DMS53 treated with DMSO at 0.1 percent for 48 hours (cell line): ENCODE data around the gene ZNF146.
"Not testable (repeated sequence)": the region's sequence is repeated elsewhere in the genome, so short reads cannot be mapped to it uniquely, and the experiment has no call there.

Experiments used
- DNase-seq: peaks from one replicate; lab custom pipeline; 2025; ENCODE audit not compliant: unreplicated experiment; lab: John Stamatoyannopoulos, UW

ZNF146 gene

DNA sequence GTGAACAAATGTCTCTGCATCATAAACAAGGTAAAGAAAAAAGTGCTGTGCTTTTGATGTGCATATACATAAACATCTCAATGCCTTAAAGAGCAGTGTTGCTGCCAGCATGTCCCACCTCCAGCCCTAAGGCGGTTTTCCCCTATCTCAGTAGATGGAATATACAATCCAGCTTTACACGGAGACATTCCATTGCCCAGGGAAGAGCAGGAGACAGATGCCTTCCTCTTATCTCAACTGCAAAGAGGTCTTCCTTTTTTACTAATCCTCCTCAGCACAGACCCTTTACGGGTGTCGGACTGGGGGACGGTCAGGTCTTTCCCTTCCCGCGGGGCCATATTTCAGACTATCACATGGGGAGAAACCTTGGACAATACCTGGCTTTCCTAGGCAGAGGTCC lies 18.7 kb downstream of the ZNF146 start:
- not testable (repeated sequence) for DNase-seq

DNA sequence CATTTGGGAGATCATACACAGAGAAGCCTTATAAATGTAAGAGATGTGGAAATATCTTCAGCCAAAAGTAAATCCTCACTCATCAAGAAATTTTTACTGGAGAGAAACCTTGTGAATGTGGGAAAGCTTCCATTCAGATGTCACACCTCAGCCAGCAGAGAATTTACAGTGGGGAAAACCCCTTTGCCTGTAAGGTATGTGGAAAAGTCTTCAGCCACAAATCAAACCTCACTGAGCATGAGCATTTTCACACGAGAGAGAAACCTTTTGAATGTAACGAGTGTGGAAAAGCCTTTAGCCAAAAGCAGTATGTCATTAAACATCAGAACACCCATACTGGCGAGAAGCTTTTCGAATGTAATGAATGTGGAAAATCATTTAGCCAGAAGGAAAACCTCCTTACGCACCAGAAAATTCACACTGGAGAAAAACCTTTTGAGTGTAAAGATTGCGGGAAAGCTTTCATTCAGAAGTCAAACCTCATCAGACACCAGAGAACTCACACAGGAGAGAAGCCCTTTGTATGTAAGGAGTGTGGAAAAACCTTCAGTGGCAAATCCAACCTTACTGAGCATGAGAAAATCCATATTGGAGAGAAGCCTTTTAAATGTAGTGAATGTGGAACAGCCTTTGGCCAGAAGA lies 21.5 kb downstream of the ZNF146 start:
- DNase-seq: no peak

DNA sequence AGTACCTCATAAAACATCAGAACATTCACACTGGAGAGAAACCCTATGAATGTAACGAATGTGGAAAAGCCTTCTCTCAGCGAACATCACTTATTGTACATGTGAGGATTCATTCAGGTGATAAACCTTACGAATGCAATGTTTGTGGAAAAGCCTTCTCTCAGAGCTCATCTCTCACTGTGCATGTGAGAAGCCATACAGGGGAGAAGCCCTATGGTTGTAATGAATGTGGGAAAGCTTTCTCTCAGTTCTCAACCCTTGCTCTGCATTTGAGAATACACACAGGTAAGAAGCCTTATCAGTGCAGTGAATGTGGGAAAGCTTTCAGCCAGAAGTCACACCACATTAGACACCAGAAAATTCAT lies 22.0 kb downstream of the ZNF146 start:
- no peak for DNase-seq

DNA sequence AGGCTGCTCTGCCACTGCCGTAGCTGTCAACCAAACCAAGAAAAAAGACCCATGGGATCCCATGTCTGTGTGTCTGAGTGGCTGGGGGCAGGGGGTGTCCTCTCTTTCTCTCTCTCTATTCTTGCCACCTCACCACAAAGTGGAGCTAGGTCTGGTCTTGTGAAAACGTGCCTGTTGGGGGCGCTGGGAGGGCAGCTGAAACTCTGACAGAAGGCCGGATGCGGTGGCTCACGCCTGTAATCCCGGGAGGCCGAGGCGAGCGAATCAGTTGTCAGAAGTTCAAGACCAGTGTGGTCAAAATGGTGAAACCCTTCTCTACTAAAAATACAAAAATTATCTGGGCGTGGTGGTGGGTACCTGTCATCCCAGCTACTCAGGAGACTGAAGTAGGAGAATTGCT lies 29.2 kb downstream of the ZNF146 start:
- DNase-seq: no peak

DNA sequence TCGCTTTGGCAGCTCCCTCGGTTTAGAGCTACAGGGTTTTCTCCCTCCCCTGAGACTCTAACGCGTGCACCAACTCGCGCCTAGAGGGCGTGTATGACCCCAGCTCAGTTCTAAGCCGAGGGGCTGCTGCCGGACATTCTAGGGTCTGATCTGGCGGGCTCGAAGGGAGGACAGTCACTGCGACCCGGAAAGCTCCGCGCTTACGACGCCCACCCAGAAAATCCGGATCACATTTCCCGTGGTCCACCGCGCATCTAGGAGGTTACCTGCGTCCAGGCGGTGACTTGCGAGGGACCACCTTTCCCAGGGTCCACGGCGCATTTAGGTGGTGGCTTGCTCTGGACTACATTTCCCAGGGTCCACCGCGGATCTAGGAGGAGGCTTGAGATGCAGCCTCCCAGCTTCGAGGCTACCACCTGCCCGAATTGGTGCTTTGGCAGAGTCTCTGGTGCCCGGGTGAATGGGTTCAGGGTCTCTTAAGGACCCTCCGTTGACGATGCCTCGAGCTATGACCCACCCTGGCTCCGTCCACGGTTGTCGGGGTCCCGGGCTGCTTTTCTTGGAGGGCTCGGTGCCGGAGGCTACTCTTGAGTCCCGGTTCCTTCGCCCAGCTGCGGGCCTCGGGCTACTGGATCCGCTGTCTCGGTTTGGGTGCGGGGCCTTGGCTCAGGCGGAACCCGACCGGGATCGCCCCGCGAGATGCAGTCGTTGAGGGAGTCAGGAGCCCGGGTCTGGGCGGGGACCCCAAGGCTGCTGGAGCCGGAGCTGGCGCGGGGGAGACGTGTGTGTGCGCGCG lies 30.5 kb downstream of the ZNF146 start:
- no peak for DNase-seq

DNA sequence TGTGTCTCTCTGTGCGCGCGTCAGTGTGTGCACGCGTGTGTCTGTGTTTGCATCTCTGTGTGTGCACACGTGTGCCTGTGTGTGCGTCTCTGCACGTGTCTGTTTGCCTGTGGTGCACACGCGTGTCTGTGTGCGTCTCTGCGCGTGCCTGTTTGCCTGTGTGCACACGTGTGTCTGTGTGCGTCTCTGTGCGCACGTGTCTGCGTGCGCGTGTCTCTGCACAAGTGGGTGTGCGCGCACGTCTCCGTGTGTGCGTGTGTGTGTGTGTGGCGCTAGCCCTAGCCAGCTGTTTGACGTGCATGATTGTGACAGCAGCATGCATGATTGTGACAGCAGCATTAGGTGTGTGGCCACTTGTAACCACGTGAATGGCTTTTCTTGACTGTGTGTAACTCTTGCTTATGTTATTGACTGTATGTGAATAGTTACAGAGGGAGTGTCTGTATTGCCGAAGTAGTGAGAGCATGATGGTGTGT lies 31.1 kb downstream of the ZNF146 start:
- DNase-seq: no peak

DNA sequence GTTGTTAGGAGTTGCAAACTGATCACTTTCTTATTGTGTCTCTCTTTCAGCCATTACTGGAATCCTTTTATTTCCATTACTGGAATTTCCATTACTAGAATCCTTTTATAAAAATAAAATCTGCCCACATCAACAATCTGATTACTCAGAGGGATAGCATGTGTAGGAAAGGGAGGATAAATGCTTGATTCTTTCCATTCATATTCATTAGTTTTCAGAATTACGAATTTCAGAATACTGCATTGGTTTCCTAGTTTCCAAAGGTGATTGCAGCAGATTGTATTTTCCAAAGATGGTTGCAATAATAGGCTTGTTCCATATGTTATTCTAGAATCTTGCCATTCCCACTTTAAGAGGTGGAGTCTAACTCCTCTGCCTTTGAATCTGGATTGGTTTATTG lies 37.1 kb downstream of the ZNF146 start:
- no peak for DNase-seq

DNA sequence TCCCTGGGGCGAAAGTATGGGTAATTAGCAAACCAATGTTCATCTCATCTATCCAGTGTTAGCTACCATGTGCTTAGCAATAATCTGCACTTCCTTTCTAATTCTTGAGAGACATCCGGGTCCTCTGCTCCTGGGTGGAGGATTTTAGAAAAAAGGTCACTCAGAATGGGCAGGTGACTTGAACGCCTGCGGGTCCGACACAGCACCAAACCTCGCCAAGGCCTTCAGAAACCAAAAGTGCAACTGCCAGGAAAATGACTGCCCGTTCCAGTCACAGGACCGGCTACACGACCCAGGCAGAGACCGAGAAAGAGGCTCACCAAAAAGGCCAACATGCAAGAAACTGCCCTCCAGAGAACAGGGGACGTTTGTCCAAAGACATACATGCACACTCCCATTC lies 39.9 kb downstream of the ZNF146 start:
- DNase-seq: no peak

DNA sequence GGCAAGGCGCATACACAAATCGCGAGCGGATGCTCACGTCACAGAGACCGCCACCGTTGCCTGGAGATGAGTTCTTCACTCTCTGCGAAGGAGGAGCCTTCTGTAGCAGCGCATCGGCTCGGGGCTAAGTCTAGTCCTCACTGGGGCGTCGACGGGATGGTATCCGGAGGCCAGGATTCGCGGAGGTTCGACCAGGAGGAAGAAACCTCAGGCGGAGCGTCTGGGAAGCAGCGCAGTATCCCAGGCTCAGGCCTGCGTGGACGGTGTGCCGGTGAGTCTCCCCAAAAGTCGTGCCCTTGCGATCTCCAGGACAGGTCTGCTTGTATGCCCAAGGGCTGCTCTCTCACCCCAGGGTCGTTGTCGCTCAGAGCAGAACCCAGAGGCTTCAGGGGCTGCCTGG lies 40.4 kb downstream of the ZNF146 start:
- DNase-seq: no peak

DNA sequence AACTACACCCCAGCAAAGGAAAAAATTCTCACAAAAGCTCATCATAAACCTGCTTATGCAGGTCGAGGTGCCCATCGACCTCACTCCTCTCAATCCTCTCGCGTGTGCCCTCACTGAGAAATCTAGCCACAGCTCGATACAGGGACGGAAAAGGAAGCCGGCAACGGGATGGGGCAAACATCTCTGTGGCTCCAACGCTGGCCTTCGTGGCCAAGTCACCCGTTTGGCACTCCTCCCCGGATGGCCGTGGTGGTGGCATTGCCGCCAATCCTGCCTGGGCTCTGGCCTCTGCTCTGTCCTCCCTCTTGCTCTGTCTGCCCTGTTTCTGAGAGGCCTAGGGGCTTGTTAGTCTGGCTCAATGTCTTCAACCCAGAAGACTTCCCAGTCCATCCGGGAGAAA lies 41.2 kb downstream of the ZNF146 start:
- no peak for DNase-seq

DNA sequence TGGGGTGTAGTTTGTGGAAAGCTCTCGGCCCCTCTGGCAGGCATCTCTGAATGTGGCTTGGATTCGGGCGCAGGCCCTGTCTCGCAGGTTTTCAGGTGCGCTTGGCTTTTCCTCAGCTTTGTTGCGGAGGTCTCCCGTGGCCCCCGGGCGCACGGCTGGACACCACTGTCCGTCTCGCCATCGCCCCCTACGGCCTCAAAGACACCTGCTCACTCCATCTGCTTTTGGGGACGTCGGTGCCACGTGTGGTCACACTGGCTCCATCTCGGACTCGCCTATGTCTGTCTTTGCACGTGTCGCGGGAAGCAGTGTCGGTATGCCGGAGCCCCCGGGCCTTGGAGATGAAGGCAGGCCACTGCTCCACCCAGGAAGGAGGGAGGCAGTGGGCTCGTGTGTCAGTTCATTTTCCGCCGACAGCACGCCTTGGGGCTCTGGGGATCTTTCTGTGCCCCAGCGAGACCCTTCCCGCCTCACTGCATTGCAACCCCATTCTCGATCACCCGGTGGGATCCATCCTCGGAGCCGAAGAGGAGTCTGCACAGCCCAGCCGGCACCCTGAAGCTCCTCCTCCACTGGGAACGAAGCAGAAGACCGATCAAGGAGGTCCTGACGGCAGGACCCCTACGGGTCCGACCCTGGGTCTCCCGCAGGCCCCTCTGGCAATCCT lies 42.1 kb downstream of the ZNF146 start:
- no peak for DNase-seq

DNA sequence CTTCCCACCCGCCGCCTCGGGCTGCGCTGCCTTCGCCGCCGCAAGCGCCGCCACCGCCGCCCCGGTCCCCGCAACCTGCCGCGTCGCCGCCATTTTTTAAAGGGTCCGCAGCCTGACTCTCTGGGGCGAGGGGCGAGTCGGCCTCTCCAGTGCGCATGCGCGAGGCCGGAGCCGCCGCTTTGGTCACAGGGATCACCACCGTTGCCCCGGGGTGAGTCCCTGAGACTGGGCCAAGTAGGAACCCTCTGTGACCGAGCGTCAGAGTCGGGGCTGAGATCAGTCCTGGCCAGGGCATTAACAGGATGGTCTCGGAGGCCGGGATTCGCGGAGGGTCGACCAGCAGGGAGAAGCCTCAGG lies 42.6 kb downstream of the ZNF146 start:
- DNase-seq: no peak

DNA sequence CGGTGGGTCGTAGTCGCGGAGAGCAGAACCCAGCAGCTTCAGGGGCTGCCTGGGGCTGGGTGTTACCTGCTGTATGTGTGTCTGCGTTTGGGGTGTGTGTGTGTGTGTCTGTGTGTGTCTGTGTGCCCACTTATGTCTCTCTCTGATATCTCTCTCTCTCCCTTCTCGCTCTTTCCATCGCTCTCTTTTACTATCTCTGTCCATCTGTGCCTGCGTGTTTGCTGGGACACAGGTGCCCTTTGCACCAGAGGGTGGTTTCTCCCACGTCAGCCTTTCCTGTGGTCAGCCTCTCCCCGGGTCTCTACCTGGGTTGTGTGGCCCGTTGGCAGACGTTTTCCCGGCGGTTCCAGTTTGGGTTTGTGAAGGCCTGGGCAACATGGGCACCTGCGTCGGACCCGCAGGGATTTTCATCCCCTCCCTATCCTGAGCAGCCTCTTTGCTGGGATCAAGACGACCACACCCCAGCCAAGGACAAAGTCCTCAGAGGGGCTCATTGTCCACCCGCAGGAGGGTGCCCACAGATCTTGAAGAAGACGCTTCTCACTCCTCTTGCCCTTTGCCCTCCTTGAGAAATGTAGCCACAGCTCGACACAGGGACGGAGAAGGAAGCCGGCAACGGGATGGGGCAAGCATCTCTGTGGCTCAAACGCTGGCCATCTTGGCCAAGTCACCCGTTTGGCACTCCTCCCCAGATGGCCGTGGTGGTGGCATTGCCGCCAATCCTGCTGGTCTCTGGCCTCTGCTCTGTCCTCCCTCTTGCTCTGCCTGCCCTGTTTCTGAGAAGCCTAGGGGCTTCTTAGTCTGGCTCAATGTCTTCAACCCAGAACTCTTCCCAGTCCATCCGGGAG lies 43.3 kb downstream of the ZNF146 start:
- no peak for DNase-seq

DNA sequence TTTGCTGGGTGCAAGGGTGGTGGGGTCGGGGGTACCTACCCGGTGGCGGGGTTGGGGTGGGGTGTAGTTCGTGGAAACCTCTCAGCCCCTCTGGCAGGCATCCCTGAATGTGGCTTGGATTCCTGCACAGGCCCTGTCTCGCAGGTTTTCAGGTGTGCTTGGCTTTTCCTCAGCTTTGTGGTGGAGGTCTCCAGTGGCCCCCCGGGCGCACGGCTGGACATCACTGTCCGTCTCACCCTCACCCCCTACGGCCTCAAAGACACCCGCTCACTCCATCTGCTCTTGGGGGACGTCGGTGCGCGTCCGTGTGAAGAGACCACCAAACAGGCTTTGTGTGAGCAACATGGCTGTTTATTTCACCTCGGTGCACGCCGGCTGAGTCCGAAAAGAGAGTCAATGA lies 44.3 kb downstream of the ZNF146 start:
- DNase-seq: no peak

DNA sequence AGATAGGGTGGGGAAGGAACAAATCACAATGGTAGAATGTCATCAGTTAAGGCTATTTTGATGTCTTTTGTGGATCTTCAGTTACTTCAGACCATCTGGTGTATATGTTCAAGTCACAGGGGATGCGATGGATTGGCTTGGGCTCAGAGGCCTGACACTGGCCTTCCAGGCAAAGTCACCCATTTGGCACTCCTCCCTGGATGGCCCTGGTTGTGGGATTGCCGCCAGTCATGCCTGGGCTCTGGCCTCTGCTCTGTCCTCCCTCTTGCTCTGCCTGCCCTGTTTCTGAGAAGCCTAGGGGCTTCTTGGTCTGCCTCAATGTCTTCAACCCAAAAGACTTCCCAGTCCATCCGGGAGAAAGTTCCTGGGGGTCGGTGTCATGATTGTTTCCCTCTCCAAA lies 50.2 kb downstream of the ZNF146 start:
- no peak for DNase-seq

DNA sequence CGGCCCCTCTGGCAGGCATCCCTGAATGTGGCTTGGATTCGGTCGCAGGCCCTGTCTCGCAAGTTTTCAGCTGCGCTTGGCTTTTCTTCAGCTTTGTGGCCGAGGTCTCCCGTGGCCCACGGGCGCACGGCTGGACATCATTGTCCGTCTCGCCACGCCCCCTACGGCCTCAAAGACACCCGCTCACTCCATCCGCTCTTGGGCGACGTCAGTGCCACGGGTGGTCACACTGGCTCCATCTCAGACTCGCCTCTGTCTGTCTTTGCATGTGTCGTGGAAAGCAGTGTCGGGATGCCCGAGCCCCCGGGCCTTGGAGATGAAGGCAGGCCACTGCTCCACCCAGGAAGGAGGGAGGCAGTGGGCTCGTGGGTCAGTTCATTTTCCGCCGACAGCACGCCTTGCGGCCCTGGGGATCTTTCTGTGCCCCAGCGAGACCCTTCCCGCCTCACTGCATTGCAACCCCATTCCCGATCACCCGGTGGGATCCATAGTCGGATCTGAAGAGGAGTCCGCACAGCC lies 51.0 kb downstream of the ZNF146 start:
- DNase-seq: no peak

DNA sequence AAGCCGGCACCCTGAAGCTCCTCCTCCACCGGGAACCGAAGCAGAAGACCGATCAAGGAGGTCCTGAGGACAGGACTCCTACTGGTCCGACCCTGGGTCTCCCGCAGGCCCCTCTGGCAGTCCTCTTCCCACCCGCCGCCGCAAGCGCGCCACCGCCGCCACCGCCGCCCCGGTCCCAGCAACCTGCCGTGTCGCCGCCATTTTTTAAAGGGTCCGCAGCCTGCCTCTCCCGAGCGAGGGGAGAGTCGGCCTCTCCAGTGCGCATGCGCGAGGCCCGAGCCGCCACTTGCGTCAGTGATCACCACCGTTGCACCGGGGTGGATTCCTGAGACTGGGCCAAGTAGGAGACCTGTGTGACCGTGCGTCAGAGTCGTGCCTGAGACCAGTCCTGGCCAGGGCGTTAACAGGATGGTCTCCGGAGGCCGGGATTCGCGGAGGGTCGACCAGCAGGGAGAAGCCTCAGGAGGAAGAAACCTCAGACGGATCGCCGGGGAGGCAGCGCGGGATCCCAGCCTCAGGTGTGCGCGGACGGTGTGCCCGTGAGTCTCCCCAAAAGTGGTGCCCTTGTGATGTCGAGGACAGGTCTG lies 51.6 kb downstream of the ZNF146 start:
- no peak for DNase-seq

DNA sequence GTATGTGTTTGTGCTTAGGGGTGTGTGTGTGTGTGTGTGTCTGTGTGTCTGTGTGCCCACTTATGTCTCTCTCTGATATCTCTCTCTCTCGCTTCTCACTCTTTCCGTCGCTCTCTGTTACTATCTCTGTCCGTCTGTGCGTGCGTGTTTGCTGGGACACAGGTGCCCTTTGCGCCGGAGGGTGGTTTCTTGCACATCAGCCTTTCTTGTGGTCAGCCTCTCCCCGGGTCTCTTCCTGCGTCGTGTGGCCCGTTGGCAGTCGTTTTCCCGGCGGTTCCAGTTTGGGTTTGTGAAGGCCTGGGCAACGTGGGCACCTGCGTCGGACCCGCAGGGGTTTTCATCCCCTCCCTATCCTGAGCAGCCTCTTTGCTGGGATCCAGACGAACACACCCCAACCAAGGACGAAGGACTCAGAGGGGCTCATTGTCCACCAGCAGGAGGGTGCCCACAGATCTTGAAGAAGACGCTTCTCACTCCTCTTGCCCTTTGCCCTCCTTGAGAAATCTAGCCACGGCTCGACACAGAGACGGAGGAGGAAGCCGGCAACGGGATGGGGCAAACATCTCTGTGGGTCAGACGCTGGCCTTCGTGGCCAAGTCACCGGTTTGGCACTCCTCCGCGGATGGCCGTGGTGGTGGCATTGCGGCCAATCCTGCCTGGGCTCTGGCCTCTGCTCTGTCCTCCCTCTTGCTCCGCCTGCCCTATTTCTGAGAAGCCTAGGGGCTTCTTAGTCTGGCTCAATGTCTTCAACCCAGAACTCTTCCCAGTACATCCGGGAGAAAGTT lies 52.3 kb downstream of the ZNF146 start:
- no peak for DNase-seq

DNA sequence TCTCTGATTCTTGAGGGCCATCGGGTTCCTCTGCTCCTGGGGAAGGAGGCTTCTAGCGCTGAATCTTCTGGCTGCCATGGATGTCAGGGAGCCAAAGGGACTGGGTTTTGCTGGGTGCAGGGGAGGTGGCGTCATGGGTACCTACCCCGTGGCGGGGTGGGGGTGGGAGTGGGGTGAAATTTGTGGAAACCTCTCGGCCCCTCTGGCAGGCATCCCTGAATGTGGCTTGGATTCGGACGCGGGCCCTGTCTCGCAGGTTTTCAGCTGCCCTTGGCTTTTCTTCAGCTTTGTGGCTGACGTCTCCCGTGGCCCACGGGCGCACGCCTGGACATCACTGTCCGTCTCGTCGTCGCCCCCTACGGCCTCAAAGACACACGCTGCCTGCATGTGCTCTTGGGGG lies 53.2 kb downstream of the ZNF146 start:
- not testable (repeated sequence) for DNase-seq

DNA sequence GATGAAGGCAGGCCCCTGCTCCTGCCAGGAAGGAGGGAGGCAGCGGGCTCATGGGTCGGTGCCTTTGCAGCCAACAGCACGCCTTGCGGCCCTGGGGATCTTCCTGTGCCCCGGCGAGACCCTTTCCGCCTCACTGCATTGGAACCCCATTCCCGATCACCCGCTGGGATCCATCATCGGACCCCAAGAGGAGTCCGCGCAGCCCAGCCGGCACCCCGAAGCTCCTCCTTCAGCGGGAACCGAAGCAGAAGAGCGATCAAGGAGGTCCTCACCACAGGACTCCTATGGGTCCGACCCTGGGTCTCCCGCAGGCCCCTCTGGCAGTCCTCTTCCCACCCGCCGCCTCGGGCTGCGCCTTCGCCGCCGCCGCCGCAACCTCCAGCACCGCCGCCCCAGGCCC lies 53.7 kb downstream of the ZNF146 start:
- DNase-seq: not testable (repeated sequence)
